ENCODE measurements around the gene NPAS3.

DNA sequence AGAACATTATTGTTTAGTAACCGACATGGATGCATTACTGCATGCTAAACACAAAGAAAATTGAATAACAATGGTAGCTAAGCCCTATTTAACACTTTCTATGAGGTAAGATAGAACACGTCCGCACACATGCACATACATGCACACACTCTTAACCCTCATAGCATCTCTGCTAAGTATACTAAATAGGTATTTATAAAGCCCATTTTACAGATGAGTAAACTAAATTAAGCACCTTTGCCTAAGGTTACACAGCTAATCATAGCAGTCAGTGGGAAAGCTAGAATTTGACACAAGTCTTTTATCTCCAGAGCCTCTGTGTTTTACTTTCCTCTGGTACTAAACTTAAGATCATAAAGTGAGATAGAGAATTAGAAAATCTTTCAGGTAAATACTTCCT, 577.2 kb downstream of the NPAS3 start:
- TF ChIP-seq, protein P1, sequence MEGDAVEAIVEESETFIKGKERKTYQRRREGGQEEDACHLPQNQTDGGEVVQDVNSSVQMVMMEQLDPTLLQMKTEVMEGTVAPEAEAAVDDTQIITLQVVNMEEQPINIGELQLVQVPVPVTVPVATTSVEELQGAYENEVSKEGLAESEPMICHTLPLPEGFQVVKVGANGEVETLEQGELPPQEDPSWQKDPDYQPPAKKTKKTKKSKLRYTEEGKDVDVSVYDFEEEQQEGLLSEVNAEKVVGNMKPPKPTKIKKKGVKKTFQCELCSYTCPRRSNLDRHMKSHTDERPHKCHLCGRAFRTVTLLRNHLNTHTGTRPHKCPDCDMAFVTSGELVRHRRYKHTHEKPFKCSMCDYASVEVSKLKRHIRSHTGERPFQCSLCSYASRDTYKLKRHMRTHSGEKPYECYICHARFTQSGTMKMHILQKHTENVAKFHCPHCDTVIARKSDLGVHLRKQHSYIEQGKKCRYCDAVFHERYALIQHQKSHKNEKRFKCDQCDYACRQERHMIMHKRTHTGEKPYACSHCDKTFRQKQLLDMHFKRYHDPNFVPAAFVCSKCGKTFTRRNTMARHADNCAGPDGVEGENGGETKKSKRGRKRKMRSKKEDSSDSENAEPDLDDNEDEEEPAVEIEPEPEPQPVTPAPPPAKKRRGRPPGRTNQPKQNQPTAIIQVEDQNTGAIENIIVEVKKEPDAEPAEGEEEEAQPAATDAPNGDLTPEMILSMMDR (conservative IDR thresholded peaks at IDR 0.05 in 1 of 2, IDR thresholded peaks at IDR 0.05 in 1 of 2; ENCODE audit: low read depth in 1 of 2, low read length in 2 of 2) = no peak
- TF ChIP-seq EZH2 (IDR thresholded peaks at IDR 0.05; ENCODE audit: low read length, missing control alignments) = no peak
